A673 (cell line): ENCODE data around the gene GGA3. TPM values are rescaled to one million over a fixed set of nuclear protein-coding genes. Genes with fewer than 3 reads are reported as not detected.

Experiments
- BruUV-seq: library from RNA; stranded (reverse); fragments of 400-500 nt; replicated peaks from 2 replicates; lab custom pipeline; 2021; lab: Mats Ljungman, UMichigan
- CTCF ChIA-PET: fragments of 300-600 bp; sonication (Branson Sonifier 250); formaldehyde crosslinking; loops from one replicate; lab custom pipeline; 2022; ENCODE audit warnings: antibody characterized with exemption; lab: Charles Lee
- POLR2A ChIA-PET: fragments of 300-600 bp; sonication (Branson Sonifier 250); formaldehyde crosslinking; loops from one replicate; lab custom pipeline; 2022; ENCODE audit warnings: antibody characterized with exemption; ENCODE audit not compliant: low non-redundant PET; lab: Charles Lee
- DNase-seq: peaks from one replicate; pipeline ENCODE4 v3.0.0-alpha.2; 2015; ENCODE audit warnings: low spot score
- H3K27ac ChIP-seq: fragments of 200-600 bp; sonication (generic); 2 replicates; pipeline ENCODE4 v1.5.1; 2016; ENCODE audit warnings: mixed run types, low read depth, mild to moderate bottlenecking, mixed read lengths, antibody characterized with exemption, low read length; ENCODE audit not compliant: poor library complexity, severe bottlenecking
- H3K27me3 ChIP-seq: fragments of 200-600 bp; sonication (generic); replicated peaks from 2 replicates; pipeline ENCODE4 v1.6.1; 2017; ENCODE audit warnings: mixed run types, low read depth, mild to moderate bottlenecking, mixed read lengths, antibody characterized with exemption, low read length; ENCODE audit not compliant: insufficient read depth, poor library complexity
- H3K36me3 ChIP-seq: fragments of 200-600 bp; sonication (generic); 2 replicates; pipeline ENCODE4 v1.6.1; 2016; ENCODE audit warnings: mixed run types, mild to moderate bottlenecking, mixed read lengths, antibody characterized with exemption, low read length; ENCODE audit not compliant: insufficient read depth, poor library complexity, severe bottlenecking
- H3K4me1 ChIP-seq: fragments of 200-600 bp; sonication (generic); 2 replicates; pipeline ENCODE4 v1.6.1; 2017; ENCODE audit warnings: mixed run types, mild to moderate bottlenecking, mixed read lengths, antibody characterized with exemption, low read length; ENCODE audit not compliant: insufficient read depth, poor library complexity, severe bottlenecking
- H3K4me3 ChIP-seq: fragments of 200-600 bp; sonication (generic); 2 replicates; pipeline ENCODE4 v1.5.1; 2016; ENCODE audit warnings: low read depth, mixed run types, mild to moderate bottlenecking, mixed read lengths, low read length; ENCODE audit not compliant: poor library complexity, severe bottlenecking
- H3K9me3 ChIP-seq: fragments of 200-600 bp; sonication (generic); 2 replicates; pipeline ENCODE4 v1.6.1; 2016; ENCODE audit warnings: mixed run types, low read depth, mild to moderate bottlenecking, mixed read lengths, antibody characterized with exemption, low read length; ENCODE audit not compliant: poor library complexity, severe bottlenecking
- CTCF ChIP-seq: fragments of 300-800, 200-600 bp; sonication (generic); conservative IDR thresholded peaks from 2 replicates; pipeline ENCODE4 v1.5.1; 2017; ENCODE audit warnings: low read depth, mild to moderate bottlenecking, antibody characterized with exemption, low read length, moderate library complexity, mixed read lengths
- EZH2 ChIP-seq: fragments of 200-600 bp; sonication (generic); IDR thresholded peaks from 2 replicates; pipeline ENCODE4 v1.6.1; 2017; ENCODE audit warnings: borderline replicate concordance, low read depth, mild to moderate bottlenecking, mixed read lengths, antibody characterized with exemption, low read length; ENCODE audit not compliant: poor library complexity, severe bottlenecking
- intact Hi-C: fragments of 100-400 bp; cut with micrococcal nuclease; formaldehyde crosslinking; loops from one replicate; pipeline ENCODE4 v1.10.0; 2022; ENCODE audit not compliant: unreplicated experiment
- total RNA-seq: library from RNA; stranded (reverse); gene quantifications from 2 replicates; pipeline ENCODE4 v1.2.3, GENCODE V29; 2021

Gene GGA3
- total RNA-seq, 1 experiment from 2014 or later = 52.7 TPM

DNA sequence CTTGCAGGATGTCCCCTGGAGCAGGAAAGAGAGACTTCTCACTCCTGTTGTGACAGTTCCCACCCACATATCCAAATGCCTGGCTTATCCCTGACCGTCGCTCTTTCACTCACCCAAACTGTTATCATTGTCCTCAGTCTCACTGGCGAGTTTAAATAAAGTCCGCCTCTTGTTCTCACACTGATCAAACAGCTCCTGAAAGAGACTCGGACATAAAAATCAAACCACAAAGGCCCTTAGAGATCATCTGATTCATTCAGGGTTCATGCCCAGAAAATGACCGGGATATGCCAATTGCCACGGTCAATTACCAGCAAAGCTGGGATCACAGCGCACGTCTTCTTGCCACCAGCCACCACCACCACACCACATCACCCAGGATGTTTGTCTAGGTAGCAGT, 19.9 kb downstream of the GGA3 start:
- H3K36me3 ChIP-seq = peaks cover 85% of the 10 kb centered on the region
- H3K27ac ChIP-seq = no peak overlapping the region
- no TSS peak for BruUV-seq
- no peaks in the 10 kb centered on the region for H3K27me3 ChIP-seq
- POLR2A ChIA-PET = no interaction called here
- CTCF ChIA-PET = interaction anchor here (1.8 kb wide), 1 partner anchor 29 kb away, joined by 11 read pairs; the partner anchor contains the start of gene MIF4GD
- no peak for DNase-seq
- H3K4me1 ChIP-seq = peaks cover 6% of the 10 kb centered on the region
- TF ChIP-seq CTCF (no peak), EZH2 (no peak)
- no peaks in the 10 kb centered on the region for H3K9me3 ChIP-seq
- no peak overlapping the region for H3K4me3 ChIP-seq
- intact Hi-C loops = no loop called here

DNA sequence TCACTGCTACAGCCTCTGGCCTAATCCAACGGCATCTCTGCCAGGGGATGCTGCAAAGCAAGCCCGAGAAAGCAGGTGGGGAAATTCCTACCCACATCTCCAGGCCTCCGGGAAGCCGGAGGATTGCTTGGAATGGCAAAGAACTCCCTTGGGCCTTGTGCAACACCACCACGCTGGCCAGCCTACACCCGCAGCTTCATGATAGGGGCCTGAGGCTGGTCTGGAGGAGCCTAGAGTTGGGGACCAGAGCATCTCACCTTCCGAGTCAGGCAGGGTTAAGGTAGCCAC, 20.3 kb downstream of the GGA3 start:
- no peaks in the 10 kb centered on the region for H3K9me3 ChIP-seq
- no peaks in the 10 kb centered on the region for H3K27me3 ChIP-seq
- peaks cover 6% of the 10 kb centered on the region for H3K4me1 ChIP-seq
- no peak overlapping the region for H3K27ac ChIP-seq
- no peak for TF ChIP-seq CTCF
- no peak for TF ChIP-seq EZH2
- H3K4me3 ChIP-seq = no peak overlapping the region
- ChIA-PET POLR2A (no interaction called here), CTCF (interaction anchor here (1.0 to 1.8 kb wide), 6 partner anchors 8 to 131 kb away, joined by 3 to 11 read pairs (median 4); partner anchors contain the start of genes ARMC7 and MIF4GD)
- intact Hi-C loops = no loop called here
- TSS peak; percentile 9 for BruUV-seq
- H3K36me3 ChIP-seq = peaks cover 85% of the 10 kb centered on the region
- DNase-seq = no peak

DNA sequence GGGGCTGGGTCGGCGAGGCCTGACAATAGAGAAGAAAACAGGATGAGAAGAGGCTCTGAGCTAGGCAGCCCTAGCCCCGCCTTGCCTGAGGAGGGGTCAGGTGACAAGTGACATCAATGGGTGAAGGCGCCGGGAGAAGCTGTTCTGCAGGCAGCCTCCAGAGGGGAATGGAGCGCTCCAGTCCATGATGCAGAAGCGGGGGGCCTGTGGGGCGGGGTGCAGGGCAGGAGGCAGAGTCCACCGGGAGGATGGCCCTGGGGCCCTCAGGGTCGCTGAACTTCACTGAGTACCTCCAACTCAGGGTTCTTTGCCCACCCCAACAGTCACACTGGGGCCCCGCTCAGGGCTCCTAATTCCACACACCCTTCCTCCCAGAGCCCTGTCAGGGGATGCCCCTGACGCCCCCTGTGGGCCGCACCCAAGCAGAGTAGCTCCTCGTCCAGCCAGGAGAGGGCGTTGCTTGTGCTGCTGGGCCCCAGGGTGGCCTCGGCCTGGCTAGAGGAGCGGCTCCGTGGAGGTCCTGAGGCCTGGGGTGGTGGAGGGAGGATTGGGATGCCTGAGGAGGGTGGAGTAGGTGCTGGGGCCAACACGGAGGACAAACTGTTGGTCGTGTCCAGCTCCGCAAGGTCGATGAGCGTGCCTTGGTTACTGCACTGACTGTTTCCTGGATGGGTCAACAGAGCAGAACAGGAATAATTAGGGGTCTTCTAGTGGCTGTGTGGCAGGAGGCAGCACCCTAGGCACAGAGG, 20.8 kb downstream of the GGA3 start:
- TF ChIP-seq CTCF (peak; percentile 92), EZH2 (no peak)
- H3K9me3 ChIP-seq = no peaks in the 10 kb centered on the region
- H3K27me3 ChIP-seq = no peaks in the 10 kb centered on the region
- DNase-seq = peak; percentile 77
- intact Hi-C loops = no loop called here
- H3K27ac ChIP-seq = no peak overlapping the region
- no peak overlapping the region for H3K4me3 ChIP-seq
- H3K4me1 ChIP-seq = peaks cover 6% of the 10 kb centered on the region
- H3K36me3 ChIP-seq = peaks cover 85% of the 10 kb centered on the region
- no TSS peak for BruUV-seq
- CTCF ChIA-PET = interaction anchor here (0.6 to 1.8 kb wide), 10 partner anchors 9 to 279 kb away, joined by 3 to 11 read pairs (median 4); partner anchors contain the start of genes ARMC7, GRB2 and MIF4GD
- POLR2A ChIA-PET = interaction anchor here (0.9 kb wide), 1 partner anchor 21 kb away, joined by 6 read pairs; the partner anchor contains the start of genes GGA3 and MRPS7
